Bronchial epithelial cell (primary cell): ENCODE data around the gene SHROOM3. TPM values are rescaled to one million over a fixed set of nuclear protein-coding genes. Genes with fewer than 3 reads are reported as not detected.

Source experiments
- DNase-seq: peaks from one replicate; pipeline ENCODE4 v3.0.0-alpha.2; 2010; ENCODE audit warnings: low read depth
- FAIRE-seq: peaks from 2 replicates; lab custom pipeline; 2011; peaks lifted over from hg19 to GRCh38; lab: Jason Lieb, UNC
- H3K27me3 ChIP-seq: 2 replicates; pipeline ENCODE4 v1.5.1; 2011; ENCODE audit warnings: low read length; ENCODE audit not compliant: control insufficient read depth, insufficient read depth
- H3K36me3 ChIP-seq: 2 replicates; pipeline ENCODE4 v1.5.1; 2011; ENCODE audit warnings: low read length; ENCODE audit not compliant: control insufficient read depth, insufficient read depth
- H3K4me3 ChIP-seq: 2 replicates; pipeline ENCODE4 v1.5.1; 2011; ENCODE audit warnings: mild to moderate bottlenecking, low read depth, low read length, control low read depth
- CTCF ChIP-seq: IDR thresholded peaks from 2 replicates; pipeline ENCODE4 v1.5.1; 2011; ENCODE audit warnings: mild to moderate bottlenecking, moderate library complexity, low read length, control low read depth, inconsistent platforms; ENCODE audit not compliant: insufficient read depth, severe bottlenecking
- total RNA-seq: library from RNA; depleted of rRNA; stranded (reverse); fragments of >200 nt; gene quantifications from 2 replicates; pipeline ENCODE4 v1.2.1, GENCODE V29; 2014

Gene SHROOM3
- total RNA-seq, 1 donor from 2014 or later: 6.3 TPM

GRCh38 chr4:76589402-76589801 is 154.4 kb downstream of the SHROOM3 start:
- DNase-seq: no peak
- H3K27me3 ChIP-seq: no peaks in the 10 kb centered on the region
- no peak overlapping the region for H3K4me3 ChIP-seq
- no peaks in the 10 kb centered on the region for H3K36me3 ChIP-seq
- TF ChIP-seq CTCF: no peak
- no peak for FAIRE-seq

GRCh38 chr4:76589872-76590797 is 155.1 kb downstream of the SHROOM3 start:
- TF ChIP-seq CTCF: no peak
- Histone ChIP-seq H3K27me3 (no peaks in the 10 kb centered on the region), H3K4me3 (no peak overlapping the region), H3K36me3 (no peaks in the 10 kb centered on the region)
- FAIRE-seq (no peak), DNase-seq (no peak)

GRCh38 chr4:76590798-76591281 is 155.8 kb downstream of the SHROOM3 start:
- no peak for DNase-seq
- H3K4me3 ChIP-seq: no peak overlapping the region

GRCh38 chr4:76591992-76592391 is 157.0 kb downstream of the SHROOM3 start:
- H3K4me3 ChIP-seq: no peak overlapping the region
- FAIRE-seq (no peak), DNase-seq (no peak)
- no peaks in the 10 kb centered on the region for H3K27me3 ChIP-seq
- no peak for TF ChIP-seq CTCF
- H3K36me3 ChIP-seq: no peaks in the 10 kb centered on the region

More at GRCh38 chr4:76590798-76591281, 155.8 kb downstream of the SHROOM3 start:
- no peak for TF ChIP-seq CTCF
- no peaks in the 10 kb centered on the region for H3K36me3 ChIP-seq
- no peak for FAIRE-seq
- H3K27me3 ChIP-seq: no peaks in the 10 kb centered on the region

- FAIRE-seq (no peak), DNase-seq (no peak)
- Histone ChIP-seq H3K27me3 (no peaks in the 10 kb centered on the region), H3K4me3 (no peak overlapping the region), H3K36me3 (no peaks in the 10 kb centered on the region)
- TF ChIP-seq CTCF: no peak
Measured at GRCh38 chr4:76592460-76592859, 157.4 kb downstream of the SHROOM3 start.
